BJ (cell line): Measurements from ENCODE around the gene LYRM9. TPM values are rescaled to one million over a fixed set of nuclear protein-coding genes. Genes with fewer than 3 reads are reported as not detected.

Experiments
- CTCF ChIA-PET: fragments of 350-600 bp; formaldehyde crosslinking; extraction: SDS; loops from one replicate; lab custom pipeline; 2021; ENCODE audit warnings: antibody characterized with exemption, inconsistent platforms; lab: Yijun Ruan, JAX
- POLR2A ChIA-PET: fragments of 300-600 bp; sonication (Branson Sonifier 250); formaldehyde crosslinking; extraction: SDS; loops from one replicate; lab custom pipeline; 2021; ENCODE audit warnings: antibody characterized with exemption; lab: Charles Lee
- DNase-seq: peaks from one replicate; pipeline ENCODE4 v3.0.0-alpha.2; 2011; ENCODE audit warnings: low read depth
- H3K27me3 ChIP-seq: 2 replicates; pipeline ENCODE4 v1.6.0; 2011; ENCODE audit warnings: low read length; ENCODE audit not compliant: control insufficient read depth, insufficient read depth
- H3K36me3 ChIP-seq: 2 replicates; pipeline ENCODE4 v1.5.1; 2011; ENCODE audit warnings: low read length; ENCODE audit not compliant: control insufficient read depth, insufficient read depth
- H3K4me3 ChIP-seq: 2 replicates; pipeline ENCODE4 v1.5.1; 2011; ENCODE audit warnings: low read depth, mild to moderate bottlenecking, control low read depth, low read length
- CTCF ChIP-seq: IDR thresholded peaks from 2 replicates; pipeline ENCODE4 v1.5.1; 2011; ENCODE audit warnings: low read depth, mild to moderate bottlenecking, control low read depth, inconsistent platforms, low read length, moderate library complexity; ENCODE audit not compliant: insufficient read depth
- polyA plus RNA-seq: library from polyadenylated mRNA; depleted of rRNA; stranded (reverse); fragments of >200 nt; gene quantifications from 2 replicates; pipeline ENCODE4 v1.2.3, GENCODE V29; 2011

LYRM9 gene
- polyA plus RNA-seq, 1 experiment: 7.0 TPM

GRCh38 chr17:27921599-27921998 is 28.4 kb upstream of the LYRM9 start:
- ChIA-PET POLR2A (no interaction called here), CTCF (no interaction called here)
- no peak for TF ChIP-seq CTCF
- Histone ChIP-seq H3K27me3 (no peaks in the 10 kb centered on the region; the same call in 1 of the 2 replicates), H3K4me3 (no peak overlapping the region), H3K36me3 (no peaks in the 10 kb centered on the region)
- no peak for DNase-seq

- no peak for TF ChIP-seq CTCF
- H3K27me3 ChIP-seq: no peaks in the 10 kb centered on the region; the same call in 1 of the 2 replicates
These were observed 27.9 kb upstream of the LYRM9 start for GRCh38 chr17:27921077-27921476.

GRCh38 chr17:27920569-27920968 is 27.4 kb upstream of the LYRM9 start:
- ChIA-PET CTCF (no interaction called here), POLR2A (no interaction called here)
- Histone ChIP-seq H3K27me3 (peaks cover 2% of the 10 kb centered on the region), H3K4me3 (no peak overlapping the region), H3K36me3 (no peaks in the 10 kb centered on the region)
- no peak for DNase-seq
- no peak for TF ChIP-seq CTCF

More at GRCh38 chr17:27921077-27921476, 27.9 kb upstream of the LYRM9 start:
- Histone ChIP-seq H3K36me3 (no peaks in the 10 kb centered on the region), H3K4me3 (no peak overlapping the region)
- ChIA-PET CTCF (no interaction called here), POLR2A (no interaction called here)
- DNase-seq: no peak

GRCh38 chr17:27919079-27919478 is 25.9 kb upstream of the LYRM9 start:
- no peak for TF ChIP-seq CTCF
- peaks cover 2% of the 10 kb centered on the region for H3K27me3 ChIP-seq
- DNase-seq: no peak
- ChIA-PET CTCF (interaction anchor here (1.4 kb wide), 1 partner anchor 23 kb away, joined by 3 read pairs; no protein-coding TSS in a partner anchor), POLR2A (no interaction called here)
- no peaks in the 10 kb centered on the region for H3K36me3 ChIP-seq
- no peak overlapping the region for H3K4me3 ChIP-seq

GRCh38 chr17:27918498-27918897 is 25.3 kb upstream of the LYRM9 start:
- ChIA-PET CTCF (interaction anchor here (1.4 kb wide), 1 partner anchor 24 kb away, joined by 3 read pairs; no protein-coding TSS in a partner anchor), POLR2A (no interaction called here)
- no peak for TF ChIP-seq CTCF
- Histone ChIP-seq H3K4me3 (no peak overlapping the region), H3K27me3 (peaks cover 2% of the 10 kb centered on the region), H3K36me3 (no peaks in the 10 kb centered on the region)
- DNase-seq: no peak
